Measurements from ENCODE around the gene KLF16. TPM values are rescaled to one million over a fixed set of nuclear protein-coding genes. Genes with fewer than 3 reads are reported as not detected.

KLF16 gene
- total RNA-seq (2014; rRNA removed; shearing (Covaris generic)) (20.2 and 22.0 TPM in 2 replicates), polyA plus RNA-seq (2016; fragmentation: Nextera tagmentation; extraction: Ambion mirVana) (8.9 and 12.3 TPM in 2 replicates)
- long read RNA-seq, partial matches to known transcripts: 0 of 1 reads
- long read RNA-seq, other reads (novel, unspliced or antisense): 1 of 1 reads

GRCh38 chr19:1863328-1863637 lies at the start of gene KLF16:
KLF16 (minus strand) TSS chr19:1863579; CDS start chr19:1863497, 82 bp downstream.
- H3K9me3 Mint-ChIP-seq: no peaks in the 10 kb centered on the region
- no peaks in the 10 kb centered on the region; the same call in 2 of the 3 replicates for H3K36me3 Mint-ChIP-seq (ENCODE audit: low read depth)
- H3K4me1 ChIP-seq (ENCODE audit: insufficient read depth): peaks cover 40% of the 10 kb centered on the region
- H3K27me3 ChIP-seq (ENCODE audit: insufficient read depth): peaks cover 16% of the 10 kb centered on the region
- H2AFZ ChIP-seq: peak within 1 kb of the TSS; percentile 69; the same call in 1 of the 2 replicates
- no peaks in the 10 kb centered on the region for H3K36me3 ChIP-seq (ENCODE audit: insufficient read depth)
- H3K4me2 ChIP-seq: peak within 1 kb of the TSS; percentile 98
- no peak for TF ChIP-seq CREB1 (CRISPR knock-in tag; IDR thresholded peaks at IDR 0.05; ENCODE audit: low read depth)
- TF ChIP-seq ETS1 (IDR thresholded peaks at IDR 0.05): no peak
- TF ChIP-seq POLR2AphosphoS5 (IDR thresholded peaks at IDR 0.05; ENCODE audit: low read depth): no peak
- TF ChIP-seq ZNF114 (CRISPR knock-in tag; IDR thresholded peaks at IDR 0.05): no peak
- H3K9me2 ChIP-seq (ENCODE audit: insufficient read depth): no peaks in the 10 kb centered on the region
- H4K20me1 ChIP-seq (replicated peaks; ENCODE audit: insufficient read depth): peaks cover 16% of the 10 kb centered on the region; the same call in 1 of the 2 replicates
- peak within 1 kb of the TSS; percentile 98 for H3K27ac ChIP-seq (ENCODE audit: low read depth)
- H3K4me1 Mint-ChIP-seq: peaks cover 28% of the 10 kb centered on the region; the same call in 2 of the 3 replicates
- DNase-seq (ENCODE audit: low spot score) (no peak), ATAC-seq (no peak)
- H3K27me3 Mint-ChIP-seq (ENCODE audit: insufficient read depth, low read depth, poor library complexity): peaks cover 24% of the 10 kb centered on the region
- H3K79me2 ChIP-seq (replicated peaks; ENCODE audit: insufficient read depth): peaks cover 43% of the 10 kb centered on the region
- H3K4me3 Mint-ChIP-seq: peak within 1 kb of the TSS; percentile 90
- H3F3A ChIP-seq (replicated peaks; ENCODE audit: low read depth): 0 out of 2 replicates have a peak, but pooled peaks cover 4% of the 10 kb centered on the region
- peak within 1 kb of the TSS; percentile 94; the same call in 1 of the 2 replicates for H3K27ac Mint-ChIP-seq
- peak within 1 kb of the TSS; percentile 94 for H3K4me3 ChIP-seq

- DNase-seq (ENCODE audit: low spot score): no peak
- H4K20me1 ChIP-seq (replicated peaks; ENCODE audit: insufficient read depth): peaks cover 4% of the 10 kb centered on the region
- no peak for TF ChIP-seq ZNF114 (CRISPR knock-in tag; IDR thresholded peaks at IDR 0.05)
- TF ChIP-seq CREB1 (CRISPR knock-in tag; IDR thresholded peaks at IDR 0.05; ENCODE audit: low read depth): no peak
- no peak for TF ChIP-seq REST (IDR thresholded peaks at IDR 0.05; ENCODE audit: unreplicated experiment)
- TF ChIP-seq EZH2phosphoT487 (IDR thresholded peaks at IDR 0.05; ENCODE audit: unreplicated experiment): no peak
- TF ChIP-seq ZNF462 (CRISPR knock-in tag; IDR thresholded peaks at IDR 0.05): no peak
- no peak for TF ChIP-seq JUNB (IDR thresholded peaks at IDR 0.05; ENCODE audit: unreplicated experiment)
- no peak for TF ChIP-seq EZH2 (IDR thresholded peaks at IDR 0.05; ENCODE audit: low read depth, unreplicated experiment)
These were observed 49.6 kb upstream of the KLF16 start for GRCh38 chr19:1912760-1913505.

More at GRCh38 chr19:1912760-1913505, 49.6 kb upstream of the KLF16 start:
- Mint-ChIP-seq H3K27me3 (ENCODE audit: insufficient read depth, low read depth, poor library complexity) (peaks cover 5% of the 10 kb centered on the region), H3K27ac (no peak overlapping the region), H3K9me3 (no peaks in the 10 kb centered on the region), H3K4me3 (no peak overlapping the region), H3K4me1 (no peaks in the 10 kb centered on the region), H3K36me3 (ENCODE audit: low read depth) (peaks cover 16% of the 10 kb centered on the region)
- no peak overlapping the region for H3K4me2 ChIP-seq
- H3F3A ChIP-seq (replicated peaks; ENCODE audit: low read depth): no peaks in the 10 kb centered on the region
- H3K27ac ChIP-seq (ENCODE audit: low read depth): no peak overlapping the region
- H3K79me2 ChIP-seq (replicated peaks; ENCODE audit: insufficient read depth): peaks cover 53% of the 10 kb centered on the region
- no peak for ATAC-seq
- no peaks in the 10 kb centered on the region for H3K4me1 ChIP-seq (ENCODE audit: insufficient read depth)
- H3K9me2 ChIP-seq (ENCODE audit: insufficient read depth): no peaks in the 10 kb centered on the region
- no peaks in the 10 kb centered on the region for H3K36me3 ChIP-seq (ENCODE audit: insufficient read depth)
- H2AFZ ChIP-seq: no peak overlapping the region
- no peak overlapping the region for H3K4me3 ChIP-seq
- H3K27me3 ChIP-seq (ENCODE audit: insufficient read depth): no peaks in the 10 kb centered on the region

All from GM23338 (cell line).